GM18498 (cell line): ENCODE data around the gene FIBP.
"Not testable (repeated sequence)": the region's sequence is repeated elsewhere in the genome, so short reads cannot be mapped to it uniquely, and the experiment has no call there.

Experiments used
- ATAC-seq: cut with Tn5 transposase; IDR thresholded peaks from one replicate; pipeline ENCODE4 v1.9.1; 2021; ENCODE audit warnings: mild to moderate bottlenecking, moderate library complexity; ENCODE audit not compliant: unreplicated experiment

The FIBP gene

DNA sequence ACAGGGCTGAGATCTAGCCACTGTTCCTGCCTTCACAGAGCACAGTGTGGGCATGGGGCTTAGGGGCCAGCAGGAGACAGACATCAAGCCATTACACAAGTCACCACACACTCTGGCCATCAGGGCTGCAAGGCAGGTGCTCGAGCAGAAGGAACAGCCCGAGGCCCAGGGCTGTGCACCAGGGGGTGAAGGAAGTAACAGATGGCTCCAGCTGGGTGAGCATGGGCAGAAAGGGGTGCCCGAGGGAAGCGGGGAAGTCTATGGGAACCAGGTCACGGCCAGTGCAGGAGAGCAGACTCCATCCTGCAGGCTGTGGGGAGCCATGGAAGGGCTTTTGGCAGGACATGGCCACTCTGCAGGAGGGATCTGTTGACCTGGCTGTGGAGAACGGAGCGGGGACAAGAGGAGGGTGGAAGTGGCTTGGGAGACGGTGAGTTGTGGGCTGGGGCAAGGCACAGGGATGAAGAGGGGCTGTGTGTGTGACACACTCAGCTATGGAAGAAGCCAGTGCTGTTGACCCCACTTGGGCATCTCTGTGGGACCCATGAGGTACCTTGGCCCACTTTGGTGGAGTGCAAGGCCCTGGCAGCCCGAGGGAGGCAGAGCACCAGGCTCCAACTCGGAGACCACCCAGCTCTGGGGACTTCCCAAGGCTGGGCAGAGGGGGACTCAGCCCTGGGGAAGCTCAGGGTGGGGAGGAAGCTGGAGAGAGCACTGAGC is 27.0 kb upstream of the FIBP start:
- no peak for ATAC-seq

GRCh38 chr11:65912845-65913244 is 24.6 kb upstream of the FIBP start:
- no peak for ATAC-seq

GRCh38 chr11:65911682-65912568 is 23.7 kb upstream of the FIBP start:
- no peak for ATAC-seq

DNA sequence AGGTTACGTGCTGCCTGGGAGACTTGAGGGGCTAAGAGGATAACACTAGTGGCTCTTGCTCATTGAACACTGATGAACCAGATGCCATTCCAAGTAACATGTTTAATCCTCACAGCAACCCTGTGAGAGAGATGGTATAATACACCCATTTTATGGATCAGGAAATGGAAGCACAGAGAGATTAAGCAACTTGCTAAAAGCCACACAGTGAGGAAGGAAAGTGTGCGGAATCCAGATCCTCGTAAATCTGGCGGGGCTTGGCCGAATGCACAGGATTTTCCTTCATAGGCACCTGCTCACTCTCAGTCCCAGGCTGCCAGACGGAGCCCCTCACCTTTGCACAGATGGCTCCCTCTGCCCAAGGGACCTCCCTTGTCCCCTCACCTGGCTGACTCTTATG is 19.6 kb upstream of the FIBP start:
- ATAC-seq: no peak

DNA sequence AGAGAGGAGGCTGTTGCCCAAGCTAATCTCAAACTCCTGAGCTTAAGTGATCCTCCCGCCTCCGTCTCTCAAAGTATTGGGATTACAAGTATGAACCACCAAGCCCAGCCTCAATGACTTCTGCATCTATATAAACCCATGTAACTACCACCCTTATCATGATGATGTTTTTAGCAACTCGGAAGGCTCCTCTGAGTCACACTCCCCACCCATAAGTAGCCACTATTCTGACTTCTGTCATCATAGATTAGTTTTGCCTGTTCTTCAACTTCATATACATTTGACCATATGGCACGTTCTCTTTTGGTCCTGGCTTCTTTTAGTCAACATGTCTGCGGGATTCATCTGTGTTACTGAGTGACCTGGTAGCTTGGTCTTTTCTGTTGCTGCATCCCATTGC is 18.3 kb upstream of the FIBP start:
- ATAC-seq: no peak

- no peak for ATAC-seq
Observed at GRCh38 chr11:65903715-65904114, 15.4 kb upstream of the FIBP start.

DNA sequence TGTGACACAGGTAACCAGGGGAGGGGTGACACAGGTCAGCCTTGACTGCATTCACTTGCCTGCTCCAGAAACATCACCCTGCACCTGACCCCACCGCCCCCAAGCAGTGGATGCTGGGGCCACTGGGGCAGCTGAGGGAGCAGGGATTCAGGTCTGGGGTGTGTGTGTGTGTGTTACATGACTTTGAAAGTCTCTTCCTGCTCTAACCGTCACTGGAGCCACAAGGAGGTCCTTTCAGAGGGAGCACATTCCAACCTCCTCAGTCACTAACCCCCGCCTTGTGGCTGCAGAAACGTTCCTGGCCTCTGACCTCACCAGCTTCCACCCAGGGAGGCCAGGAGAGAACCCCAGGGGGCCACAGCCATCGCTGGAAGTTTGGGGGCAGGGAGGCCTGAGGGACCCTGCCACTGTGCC is 14.8 kb upstream of the FIBP start:
- no peak for ATAC-seq

GRCh38 chr11:65900899-65901180 is 12.6 kb upstream of the FIBP start:
- ATAC-seq: no peak

DNA sequence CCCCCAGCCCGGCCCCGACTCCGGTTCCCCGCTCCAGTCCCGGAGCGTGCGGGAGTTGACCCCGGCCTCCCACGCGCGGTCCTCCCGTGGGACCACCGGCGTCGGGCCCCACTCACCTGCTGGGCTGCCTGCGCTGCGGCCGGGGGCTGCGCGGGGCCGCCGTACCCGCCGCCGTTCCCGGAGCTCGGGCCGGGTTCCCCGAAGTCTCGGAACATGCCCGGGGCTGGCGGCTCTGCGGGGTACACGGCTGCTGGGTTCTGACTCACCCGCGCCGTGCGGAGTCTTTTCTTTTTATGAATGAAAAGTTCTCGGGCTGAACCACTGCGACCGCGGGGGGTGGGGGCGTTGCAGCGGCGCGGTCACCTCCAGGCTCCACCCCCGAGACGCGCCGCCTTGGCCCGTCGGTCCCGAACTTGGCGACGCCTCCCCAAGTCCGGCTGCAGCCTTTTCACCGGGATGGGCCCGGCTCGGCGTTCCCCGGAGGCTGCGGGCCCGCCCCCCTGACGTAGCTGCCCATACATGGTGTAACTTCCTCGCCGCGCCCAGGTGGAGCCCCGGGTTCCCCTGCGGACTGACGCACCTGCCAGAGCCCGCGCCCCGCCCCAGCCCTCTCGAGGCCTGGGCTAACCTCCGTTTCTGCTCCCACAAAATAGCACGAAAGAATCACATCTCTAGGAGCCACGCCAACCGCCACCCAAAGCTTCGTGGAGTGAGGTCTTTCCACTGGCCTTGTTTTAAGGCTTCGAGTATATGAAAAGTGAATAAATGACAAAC is 12.0 kb upstream of the FIBP start, which contains the start of gene FOSL1:
Gene FOSL1, minus strand, starts transcription at position 264 of the 774 bp plus-strand sequence. Its CDS starts 49 bp downstream, at position 215.
- peak; percentile 76 for ATAC-seq

DNA sequence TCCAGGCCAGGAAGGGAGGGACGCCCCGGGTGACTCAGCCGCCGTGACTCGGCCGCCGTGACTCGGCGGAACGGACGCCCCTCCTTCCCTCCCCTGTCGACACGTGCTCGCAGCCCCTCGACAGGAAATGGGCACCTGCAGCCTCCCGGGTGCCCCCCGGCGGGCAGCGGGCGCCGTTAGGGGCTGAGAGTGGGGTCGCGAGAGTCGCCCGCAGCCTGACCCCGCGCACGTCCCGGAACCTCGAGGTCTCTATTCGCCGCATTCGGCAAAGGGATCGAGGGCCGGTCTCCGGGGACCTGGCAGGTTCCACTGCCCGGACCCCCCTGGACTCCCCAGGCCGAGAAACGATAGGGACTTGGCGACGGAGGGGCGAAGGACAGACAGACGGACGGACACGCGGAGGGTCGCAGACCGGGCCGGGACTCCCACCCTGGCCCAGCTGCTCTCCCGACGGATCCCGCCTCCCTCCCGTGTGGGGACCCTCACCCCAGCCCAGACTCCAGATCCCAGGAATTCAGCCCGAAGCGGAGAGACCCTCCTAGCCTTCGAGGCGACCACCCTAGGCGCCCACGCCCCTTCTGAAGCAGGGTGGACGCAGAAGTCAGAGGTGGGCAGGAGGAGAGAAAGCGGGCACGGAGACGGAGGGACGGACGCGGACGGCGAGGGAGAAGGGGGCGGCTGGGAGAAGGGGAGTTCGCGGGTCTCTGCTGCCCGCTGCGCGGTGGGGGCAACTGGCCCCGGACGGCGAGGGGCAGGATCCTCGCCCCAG is 11.3 kb upstream of the FIBP start:
- ATAC-seq: no peak

DNA sequence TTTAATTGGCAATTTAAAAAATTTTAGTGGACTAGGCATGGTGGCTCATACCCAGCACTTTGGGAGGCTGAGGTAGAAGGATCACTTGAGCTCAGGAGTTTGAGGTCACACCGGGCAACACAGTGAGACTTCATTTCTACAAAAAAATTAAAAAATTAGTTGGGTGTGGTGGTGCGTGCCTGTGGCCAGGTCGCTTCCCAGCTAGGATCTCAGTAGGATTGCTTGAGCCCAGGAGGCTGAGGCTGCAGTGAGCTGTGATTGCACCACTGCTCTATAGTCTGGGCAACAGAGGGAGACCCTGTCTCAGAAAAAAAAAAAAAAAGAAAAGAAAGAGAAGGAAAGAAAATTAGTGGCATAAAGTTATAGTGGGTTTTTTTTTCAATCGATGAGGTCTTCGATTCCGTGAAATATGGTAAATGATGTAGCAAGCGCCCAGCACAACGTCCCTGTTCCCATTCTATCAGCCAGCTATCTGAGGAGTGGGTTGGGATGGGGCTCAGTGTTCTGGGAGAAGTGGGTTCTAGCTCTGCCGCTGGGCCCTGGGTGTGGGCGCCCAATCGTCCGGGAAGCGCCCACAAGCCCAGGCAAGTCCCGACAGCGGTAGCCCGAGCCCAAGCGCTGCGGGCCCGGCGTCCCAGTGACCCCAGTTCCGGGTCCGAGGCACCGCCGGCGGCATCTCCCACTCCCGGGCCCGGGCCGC is 10.5 kb upstream of the FIBP start:
- no peak for ATAC-seq

- ATAC-seq: no peak
Observed at GRCh38 chr11:65897020-65897471, 8.8 kb upstream of the FIBP start.

GRCh38 chr11:65896034-65896999 is 8.0 kb upstream of the FIBP start:
- no peak for ATAC-seq

DNA sequence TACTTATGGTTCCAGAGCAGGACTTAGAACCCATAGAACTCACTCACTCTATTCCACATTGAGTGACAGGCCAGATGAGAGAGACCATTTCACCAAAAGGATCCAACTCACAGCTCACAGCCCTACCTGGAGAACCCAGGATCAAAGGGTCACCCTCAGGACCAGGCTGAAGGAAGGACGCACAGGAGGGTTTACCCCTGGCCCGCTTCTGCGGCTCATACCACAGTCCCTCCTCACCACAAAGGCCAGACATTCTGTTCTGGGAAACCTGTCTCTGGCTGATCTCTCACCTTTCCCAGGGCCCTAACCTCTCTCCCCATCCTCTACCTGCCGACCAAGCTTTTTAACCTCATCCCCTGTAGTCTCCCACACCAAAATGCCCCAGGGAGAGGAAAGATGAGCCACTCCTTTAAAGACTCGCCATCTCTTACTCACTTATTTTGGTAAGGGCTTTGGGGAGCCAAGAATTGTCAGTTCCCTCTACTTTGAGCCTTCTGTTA is 7.3 kb upstream of the FIBP start:
- no peak for ATAC-seq

DNA sequence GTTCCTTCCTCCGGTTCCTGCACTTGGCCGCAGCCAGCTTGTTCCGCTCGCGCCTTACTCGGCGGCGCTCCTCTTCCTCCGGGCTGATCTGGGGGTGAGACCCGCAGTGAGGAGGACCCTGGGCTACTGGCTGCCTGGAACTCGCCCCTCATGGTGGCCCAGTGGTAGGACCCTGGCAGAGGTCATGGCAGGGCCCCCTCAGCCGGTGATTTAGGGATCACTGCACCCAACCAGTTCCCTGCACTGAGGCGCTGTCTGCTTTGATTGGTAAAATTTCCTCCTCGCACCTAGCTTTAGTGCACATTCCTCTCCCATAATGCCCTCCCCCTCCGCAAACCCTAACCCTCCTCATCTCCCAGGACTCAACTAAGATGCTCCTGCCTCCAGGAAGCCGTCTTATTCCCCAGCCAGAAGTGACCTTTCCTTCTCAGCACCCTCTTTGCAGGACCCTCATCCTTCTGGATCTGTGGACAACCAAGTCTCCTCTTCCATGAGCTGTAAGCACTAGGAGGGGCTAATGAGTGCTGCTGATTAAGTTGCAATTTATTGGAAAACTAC is 5.8 kb upstream of the FIBP start:
- no peak for ATAC-seq

- ATAC-seq: no peak
Observed at GRCh38 chr11:65892661-65893317, 4.5 kb upstream of the FIBP start.

DNA sequence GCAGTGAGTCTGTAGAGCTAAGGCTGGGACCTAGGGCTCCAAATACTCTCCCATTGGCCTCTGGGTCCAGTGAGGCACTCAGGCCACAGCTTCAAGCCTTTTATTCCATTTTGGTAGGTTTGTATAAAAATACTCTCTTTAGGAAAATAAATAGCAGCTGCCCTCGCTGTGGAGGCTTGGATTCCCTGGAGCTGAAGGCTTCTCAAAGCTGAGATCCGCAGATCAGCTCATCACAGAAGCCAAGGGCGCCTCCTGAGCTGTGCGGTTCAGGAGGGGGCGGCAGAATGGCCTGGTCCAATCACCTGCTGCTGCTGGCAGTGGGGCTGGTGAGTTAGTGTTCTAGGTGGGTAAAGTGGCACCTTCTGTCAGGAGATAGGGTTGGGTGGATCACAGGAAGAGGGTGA is 3.9 kb upstream of the FIBP start:
- ATAC-seq: not testable (repeated sequence)
